ENCODE results near the gene ARHGAP10.

Gene ARHGAP10

DNA sequence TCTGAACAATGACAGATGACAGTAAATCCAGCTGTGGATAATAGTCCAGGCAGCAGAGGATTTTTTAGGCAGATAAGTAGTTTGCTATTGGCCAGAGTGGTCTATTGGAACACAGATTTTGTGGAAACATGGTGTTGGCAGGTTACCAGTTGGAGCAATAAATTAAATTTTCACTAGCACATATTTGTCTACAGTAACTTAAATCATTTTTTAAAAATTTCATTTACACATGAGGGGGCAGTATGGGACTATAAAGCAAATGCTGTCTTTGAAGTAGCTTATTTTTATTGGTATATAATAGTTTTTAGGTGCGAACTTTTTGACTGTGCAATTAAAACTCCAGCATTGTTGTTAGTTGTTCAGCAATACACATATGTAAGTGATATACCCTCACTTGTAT lies 289.8 kb downstream of the ARHGAP10 start:
- TF ChIP-seq EZH2phosphoT487 (IDR thresholded peaks at IDR 0.05; ENCODE audit: low read length) (no peak), CTCF (IDR thresholded peaks at IDR 0.05; ENCODE audit: low read length) (no peak), EZH2 (optimal IDR thresholded peaks at IDR 0.05; ENCODE audit: low read depth, low read length) (no peak)
- 0 out of 2 replicates have a peak, but pooled peaks cover 11% of the 10 kb centered on the region for H3K79me2 ChIP-seq (ENCODE audit: low read length)

DNA sequence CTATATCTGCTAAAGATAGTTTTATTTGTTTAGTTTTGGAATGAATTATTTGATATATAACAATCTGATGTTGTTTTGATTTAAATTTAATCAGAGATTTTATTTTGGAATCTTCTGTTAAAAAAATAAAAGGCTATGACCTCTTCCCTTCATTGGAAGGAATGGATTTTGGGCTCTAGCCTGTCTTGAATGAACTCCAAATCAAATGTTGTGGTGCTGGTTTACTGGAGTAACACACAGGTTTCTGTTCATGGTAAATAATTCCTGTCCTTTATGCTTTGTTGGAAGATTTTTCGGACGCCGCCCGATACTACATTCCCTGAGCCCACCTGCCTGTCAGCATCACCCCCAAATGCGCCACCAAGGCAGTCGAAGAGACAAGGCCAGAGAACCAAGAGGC lies 291.1 kb downstream of the ARHGAP10 start:
- no peak overlapping the region for H3K4me3 ChIP-seq (ENCODE audit: low read length)

More for the DNA sequence above, 289.8 kb downstream of the ARHGAP10 start:
- H3K36me3 ChIP-seq (replicated peaks; ENCODE audit: insufficient read depth, low read length), result no peaks in the 10 kb centered on the region; the same call in 1 of the 2 replicates
- H3K4me2 ChIP-seq (ENCODE audit: low read depth, low read length), result no peak overlapping the region
- H3K4me1 ChIP-seq (ENCODE audit: low read length), result no peaks in the 10 kb centered on the region
- H3K27ac ChIP-seq (ENCODE audit: low read length), result no peak overlapping the region
- no peaks in the 10 kb centered on the region for H4K20me1 ChIP-seq (ENCODE audit: insufficient read depth, low read length)
- no peak overlapping the region for H3K9ac ChIP-seq (ENCODE audit: low read length)
- H3K9me3 ChIP-seq (replicated peaks; ENCODE audit: insufficient read depth, low read length), result no peaks in the 10 kb centered on the region
- no peak for DNase-seq
- no peak overlapping the region for H3K4me3 ChIP-seq (ENCODE audit: low read length)
- no peaks in the 10 kb centered on the region for H3K27me3 ChIP-seq (replicated peaks; ENCODE audit: insufficient read depth, low read length)
- H3K9me2 ChIP-seq (replicated peaks; ENCODE audit: insufficient read depth, low read length), result no peaks in the 10 kb centered on the region
- no peaks in the 10 kb centered on the region for H3F3A ChIP-seq (ENCODE audit: insufficient read depth, low read length)
- H2AFZ ChIP-seq (ENCODE audit: low read length), result no peak overlapping the region

GRCh38 chr4:148023512-148024181 lies 291.8 kb downstream of the ARHGAP10 start:
- Histone ChIP-seq H3K36me3 (replicated peaks; ENCODE audit: insufficient read depth, low read length) (no peaks in the 10 kb centered on the region; the same call in 1 of the 2 replicates), H3K9me2 (replicated peaks; ENCODE audit: insufficient read depth, low read length) (no peaks in the 10 kb centered on the region), H3K9ac (ENCODE audit: low read length) (no peak overlapping the region), H3K27me3 (replicated peaks; ENCODE audit: insufficient read depth, low read length) (no peaks in the 10 kb centered on the region), H4K20me1 (ENCODE audit: insufficient read depth, low read length) (no peaks in the 10 kb centered on the region), H2AFZ (ENCODE audit: low read length) (no peak overlapping the region), H3K27ac (ENCODE audit: low read length) (no peak overlapping the region), H3F3A (ENCODE audit: insufficient read depth, low read length) (no peaks in the 10 kb centered on the region), H3K4me1 (ENCODE audit: low read length) (no peaks in the 10 kb centered on the region), H3K4me2 (ENCODE audit: low read depth, low read length) (no peak overlapping the region), H3K9me3 (replicated peaks; ENCODE audit: insufficient read depth, low read length) (no peaks in the 10 kb centered on the region), H3K79me2 (ENCODE audit: low read length) (0 out of 2 replicates have a peak, but pooled peaks cover 11% of the 10 kb centered on the region), H3K4me3 (ENCODE audit: low read length) (no peak overlapping the region)
- TF ChIP-seq EZH2 (optimal IDR thresholded peaks at IDR 0.05; ENCODE audit: low read depth, low read length), result no peak
- no peak for TF ChIP-seq CTCF (IDR thresholded peaks at IDR 0.05; ENCODE audit: low read length)
- no peak for TF ChIP-seq EZH2phosphoT487 (IDR thresholded peaks at IDR 0.05; ENCODE audit: low read length)
- DNase-seq, result no peak

More for the DNA sequence above, 291.1 kb downstream of the ARHGAP10 start:
- no peaks in the 10 kb centered on the region for H4K20me1 ChIP-seq (ENCODE audit: insufficient read depth, low read length)
- 0 out of 2 replicates have a peak, but pooled peaks cover 11% of the 10 kb centered on the region for H3K79me2 ChIP-seq (ENCODE audit: low read length)
- H3K27ac ChIP-seq (ENCODE audit: low read length), result no peak overlapping the region
- no peak for DNase-seq
- H3K4me1 ChIP-seq (ENCODE audit: low read length), result no peaks in the 10 kb centered on the region
- H3K9me2 ChIP-seq (replicated peaks; ENCODE audit: insufficient read depth, low read length), result no peaks in the 10 kb centered on the region
- no peaks in the 10 kb centered on the region for H3K9me3 ChIP-seq (replicated peaks; ENCODE audit: insufficient read depth, low read length)
- TF ChIP-seq EZH2 (optimal IDR thresholded peaks at IDR 0.05; ENCODE audit: low read depth, low read length), result no peak
- H3K4me2 ChIP-seq (ENCODE audit: low read depth, low read length), result no peak overlapping the region
- H3K9ac ChIP-seq (ENCODE audit: low read length), result no peak overlapping the region
- H3K36me3 ChIP-seq (replicated peaks; ENCODE audit: insufficient read depth, low read length), result no peaks in the 10 kb centered on the region; the same call in 1 of the 2 replicates
- H2AFZ ChIP-seq (ENCODE audit: low read length), result no peak overlapping the region
- no peaks in the 10 kb centered on the region for H3K27me3 ChIP-seq (replicated peaks; ENCODE audit: insufficient read depth, low read length)
- H3F3A ChIP-seq (ENCODE audit: insufficient read depth, low read length), result no peaks in the 10 kb centered on the region

DNA sequence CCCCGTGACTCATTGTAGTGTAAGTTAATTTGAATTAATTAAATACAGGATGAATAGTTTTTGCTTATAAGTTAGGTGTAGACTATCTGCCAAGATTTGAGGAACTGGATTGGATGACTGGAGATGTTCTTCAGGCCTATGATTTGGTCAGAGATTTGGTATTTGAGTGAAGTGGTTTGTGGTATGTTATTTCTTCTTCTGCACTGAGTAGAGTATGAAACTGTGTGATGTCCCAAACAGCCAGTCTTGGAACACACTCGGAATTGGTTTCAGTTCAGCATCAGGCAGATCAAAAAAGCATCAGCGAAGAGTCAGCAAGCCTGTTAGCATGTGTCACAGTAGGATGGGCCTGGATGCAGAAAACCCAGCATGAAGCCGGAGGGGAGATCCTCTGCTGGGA lies 294.1 kb downstream of the ARHGAP10 start:
- Histone ChIP-seq H3K4me1 (ENCODE audit: low read length) (no peaks in the 10 kb centered on the region), H3K9me3 (replicated peaks; ENCODE audit: insufficient read depth, low read length) (no peaks in the 10 kb centered on the region), H2AFZ (ENCODE audit: low read length) (no peak overlapping the region), H3K4me3 (ENCODE audit: low read length) (no peak overlapping the region), H3K4me2 (ENCODE audit: low read depth, low read length) (no peak overlapping the region), H3K9ac (ENCODE audit: low read length) (no peak overlapping the region), H3K27ac (ENCODE audit: low read length) (no peak overlapping the region), H3F3A (ENCODE audit: insufficient read depth, low read length) (no peaks in the 10 kb centered on the region), H3K27me3 (replicated peaks; ENCODE audit: insufficient read depth, low read length) (no peaks in the 10 kb centered on the region), H4K20me1 (ENCODE audit: insufficient read depth, low read length) (no peaks in the 10 kb centered on the region), H3K36me3 (replicated peaks; ENCODE audit: insufficient read depth, low read length) (no peaks in the 10 kb centered on the region; the same call in 1 of the 2 replicates), H3K9me2 (replicated peaks; ENCODE audit: insufficient read depth, low read length) (no peaks in the 10 kb centered on the region), H3K79me2 (ENCODE audit: low read length) (0 out of 2 replicates have a peak, but pooled peaks cover 5% of the 10 kb centered on the region)
- no peak for TF ChIP-seq CTCF (IDR thresholded peaks at IDR 0.05; ENCODE audit: low read length)
- TF ChIP-seq EZH2phosphoT487 (IDR thresholded peaks at IDR 0.05; ENCODE audit: low read length), result no peak
- TF ChIP-seq EZH2 (optimal IDR thresholded peaks at IDR 0.05; ENCODE audit: low read depth, low read length), result no peak
- DNase-seq, result no peak

Measured in MM.1S (cell line).